HepG2 (cell line): Measurements from ENCODE around the gene CTF1. TPM values are rescaled to one million over a fixed set of nuclear protein-coding genes. Genes with fewer than 3 reads are reported as not detected.

Experiments
- ATAC-seq: fragments of 200-7000 bp; cut with Tn5 transposase; 3 replicates; pipeline ENCODE4 v1.9.1; 2020; ENCODE audit warnings: mild to moderate bottlenecking, moderate library complexity
- BruUV-seq: library from RNA; stranded (reverse); fragments of 400-500 nt; replicated peaks from 2 replicates; lab custom pipeline; 2021; lab: Mats Ljungman, UMichigan
- CTCF ChIA-PET: fragments of 300-600 bp; formaldehyde crosslinking; extraction: SDS; loops from one replicate; lab custom pipeline; 2021; ENCODE audit warnings: low total read pairs, inconsistent platforms, low intra/inter-chr PET ratio; lab: Yijun Ruan, JAX
- POLR2A ChIA-PET: fragments of 350-600 bp; sonication (Branson Sonifier 250); formaldehyde crosslinking; loops from one replicate; lab custom pipeline; 2020; ENCODE audit warnings: antibody characterized with exemption, inconsistent platforms; lab: Yijun Ruan, JAX
- DNase-seq: peaks from one replicate; pipeline ENCODE4 v3.0.0-alpha.2; 2015; ENCODE audit warnings: low spot score
- FAIRE-seq: peaks from 3 replicates; lab custom pipeline; 2011; peaks lifted over from hg19 to GRCh38; lab: Jason Lieb, UNC
- H2AFZ ChIP-seq: one replicate; pipeline ENCODE4 v1.6.1; 2011; ENCODE audit warnings: low read length, inconsistent platforms
- H3K27ac ChIP-seq: fragments of 300-600 bp; 3 replicates; pipeline ENCODE4 v1.8.0; 2011; ENCODE audit warnings: mixed run types, mild to moderate bottlenecking, mixed read lengths, low read length, inconsistent platforms; ENCODE audit not compliant: insufficient read depth; ENCODE audit errors: extremely low read length
- H3K27me3 ChIP-seq, 2 experiments: fragments of 200-600 bp in 1 of 2; 2 replicates in 1 of 2; 3 replicates in 1 of 2; pipeline versions ENCODE4 v1.6.0 to v1.8.0; 2011; ENCODE audit warnings: low read length in 2 of 2, mild to moderate bottlenecking in 2 of 2, moderate library complexity in 2 of 2, inconsistent platforms in 1 of 2; ENCODE audit not compliant: insufficient read depth in 2 of 2, control insufficient read depth in 1 of 2
- H3K36me3 ChIP-seq, 2 experiments: fragments of 200-600 bp in 1 of 2; replicated peaks in 1 of 2; 2 replicates in 1 of 2; 3 replicates in 1 of 2; pipeline versions ENCODE4 v1.5.1 to v1.8.0; 2011; ENCODE audit warnings: low read length in 2 of 2, inconsistent platforms in 1 of 2; ENCODE audit not compliant: insufficient read depth in 2 of 2, control insufficient read depth in 1 of 2
- H3K4me1 ChIP-seq: 2 replicates; pipeline ENCODE4 v1.5.1; 2012; ENCODE audit warnings: low read length, inconsistent platforms; ENCODE audit not compliant: insufficient read depth
- H3K4me2 ChIP-seq: 2 replicates; pipeline ENCODE4 v1.6.0; 2011; ENCODE audit warnings: low read depth, low read length, inconsistent platforms
- H3K4me3 ChIP-seq, 3 experiments: fragments of 200-600 bp in 1 of 3; sonication (generic), shearing (Covaris generic) in 1 of 3; replicated peaks in 1 of 3; 2 replicates each; pipeline ENCODE4 v1.5.1; 2011 to 2016; ENCODE audit warnings: low read length in 3 of 3, inconsistent platforms in 2 of 3, low read depth in 2 of 3, mild to moderate bottlenecking in 2 of 3, control low read depth in 1 of 3, mixed read lengths in 1 of 3; ENCODE audit not compliant: insufficient read depth in 1 of 3
- H3K79me2 ChIP-seq: one replicate; pipeline ENCODE4 v1.6.1; 2011; ENCODE audit warnings: low read length, inconsistent platforms; ENCODE audit not compliant: insufficient read depth
- H3K9ac ChIP-seq: 2 replicates; pipeline ENCODE4 v1.6.0; 2011; ENCODE audit warnings: mild to moderate bottlenecking, low read depth, low read length, inconsistent platforms; ENCODE audit not compliant: insufficient read depth
- H3K9me3 ChIP-seq: 2 replicates; pipeline ENCODE4 v1.5.1; 2012; ENCODE audit warnings: mild to moderate bottlenecking, low read length
- H4K20me1 ChIP-seq: 2 replicates; pipeline ENCODE4 v1.6.0; 2011; ENCODE audit warnings: inconsistent platforms, mild to moderate bottlenecking, low read length, moderate library complexity; ENCODE audit not compliant: insufficient read depth
- ZKSCAN1 ChIP-seq: fragments of 150-350 bp; IDR thresholded peaks from 2 replicates; pipeline ENCODE4 v1.6.1; 2014; ENCODE audit warnings: low read length
- ZNF768 ChIP-seq: sonication (generic); formaldehyde crosslinking; IDR thresholded peaks from 2 replicates; pipeline ENCODE4 v1.4.0; 2020; ENCODE audit warnings: missing genetic modification reagents
- WGBS: methylation state at CpG from one replicate; pipeline ENCODE4 v1.1.6; 2017; ENCODE audit warnings: low lambda C conversion rate; 5-methylcytosine and 5-hydroxymethylcytosine counted together
- in situ Hi-C: cut with HindIII; loops from 2 replicates; pipeline ENCODE4 v1.10.0; 2017; ENCODE audit warnings: low pct_unique_long_range_greater_than_20kb; ENCODE audit not compliant: extremely low pct_ligation_motif_present
- intact Hi-C: fragments of 100-400 bp; cut with micrococcal nuclease; formaldehyde crosslinking; loops from one replicate; pipeline ENCODE4 v1.10.0; 2022; ENCODE audit not compliant: unreplicated experiment
- polyA plus RNA-seq, 8 experiments: library from polyadenylated mRNA; depleted of rRNA in 3 of 8; stranded (reverse) in 7 of 8; unstranded in 1 of 8; fragments of >200 nt; fragmentation: Illumina TruSeq in 4 of 8; extraction: Trizol in 4 of 8; gene quantifications; 2 replicates each; pipeline versions ENCODE4 v1.2.1 to v1.2.3, GENCODE V29; 2011 to 2016; ENCODE audit warnings: low read depth in 4 of 8, missing spikeins in 1 of 8, mixed read lengths in 1 of 8; ENCODE audit not compliant: insufficient read depth in 1 of 8
- total RNA-seq, 5 experiments: library from RNA; depleted of rRNA; stranded (reverse); fragments of >200 nt; fragmentation: Illumina TruSeq; extraction: Trizol; gene quantifications; 2 replicates each; pipeline ENCODE4 v1.2.3, GENCODE V29; 2016; ENCODE audit warnings: low read depth in 1 of 5
- TF ChIP-seq, protein P1 (sequence below): sonication (generic); formaldehyde crosslinking; IDR thresholded peaks from 2 replicates; pipeline ENCODE4 v1.9.0; 2021; ENCODE audit warnings: mild to moderate bottlenecking, missing genetic modification reagents

CTF1 gene
- total and polyA plus RNA-seq, 2 of the 13 experiments (the other 11 are each of a cell fraction or from before 2014, with no cell fraction given): 0.13 to 1.8 TPM

DNA sequence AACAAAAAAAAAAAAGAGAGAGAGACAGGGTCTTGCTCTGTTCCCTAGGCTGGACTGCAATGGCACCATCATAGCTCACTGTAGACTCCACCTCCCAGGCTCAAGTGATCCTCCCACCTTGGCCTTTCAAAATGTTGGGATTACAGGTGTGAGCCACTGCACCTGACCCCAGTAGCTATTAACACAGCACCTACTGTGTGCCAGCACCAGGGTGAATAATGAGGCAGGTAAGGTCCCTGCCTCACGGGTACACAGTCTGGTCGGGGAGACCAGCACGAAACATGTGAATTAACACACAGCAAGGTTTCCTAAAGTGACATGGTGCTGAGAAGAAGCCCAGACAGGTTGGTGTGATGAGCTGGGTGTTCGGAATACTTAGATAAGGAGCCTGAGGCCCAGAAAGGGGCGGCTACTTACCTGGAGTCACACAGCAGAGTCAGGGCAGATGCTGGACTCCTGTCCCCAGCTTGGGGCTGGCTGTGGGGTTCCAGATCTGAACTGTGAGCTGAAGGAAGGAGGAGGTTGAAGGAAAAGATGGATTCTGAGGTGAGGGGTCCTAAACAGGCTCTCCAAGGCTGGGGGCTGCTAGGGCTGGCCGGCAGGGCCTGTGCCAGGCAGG is 16.5 kb downstream of the CTF1 start:
- H3K27me3 ChIP-seq: peaks cover 2 to 19% of the 10 kb centered on the region in 2 experiments; a peak in 4 of 5 replicates
- H3K4me3 ChIP-seq: no peak overlapping the region
- no peaks in the 10 kb centered on the region for H3K9me3 ChIP-seq
- in situ Hi-C loops: no loop called here
- BruUV-seq: no TSS peak
- no peaks in the 10 kb centered on the region for H4K20me1 ChIP-seq
- H3K4me2 ChIP-seq: no peak overlapping the region
- no peak overlapping the region for H3K9ac ChIP-seq
- peaks cover 8% of the 10 kb centered on the region; the same call in 1 of the 2 replicates for H3K4me1 ChIP-seq
- 28% methylated on average over 6 of the region's 6 CpGs for WGBS
- no peaks in the 10 kb centered on the region for H3K36me3 ChIP-seq
- ATAC-seq (peak; percentile 9), FAIRE-seq (no peak), DNase-seq (no peak)
- TF ChIP-seq ZNF768 (peak; percentile 90), ZKSCAN1 (peak; percentile 67; the same call in 1 of the 2 replicates)
- TF ChIP-seq, protein P1, sequence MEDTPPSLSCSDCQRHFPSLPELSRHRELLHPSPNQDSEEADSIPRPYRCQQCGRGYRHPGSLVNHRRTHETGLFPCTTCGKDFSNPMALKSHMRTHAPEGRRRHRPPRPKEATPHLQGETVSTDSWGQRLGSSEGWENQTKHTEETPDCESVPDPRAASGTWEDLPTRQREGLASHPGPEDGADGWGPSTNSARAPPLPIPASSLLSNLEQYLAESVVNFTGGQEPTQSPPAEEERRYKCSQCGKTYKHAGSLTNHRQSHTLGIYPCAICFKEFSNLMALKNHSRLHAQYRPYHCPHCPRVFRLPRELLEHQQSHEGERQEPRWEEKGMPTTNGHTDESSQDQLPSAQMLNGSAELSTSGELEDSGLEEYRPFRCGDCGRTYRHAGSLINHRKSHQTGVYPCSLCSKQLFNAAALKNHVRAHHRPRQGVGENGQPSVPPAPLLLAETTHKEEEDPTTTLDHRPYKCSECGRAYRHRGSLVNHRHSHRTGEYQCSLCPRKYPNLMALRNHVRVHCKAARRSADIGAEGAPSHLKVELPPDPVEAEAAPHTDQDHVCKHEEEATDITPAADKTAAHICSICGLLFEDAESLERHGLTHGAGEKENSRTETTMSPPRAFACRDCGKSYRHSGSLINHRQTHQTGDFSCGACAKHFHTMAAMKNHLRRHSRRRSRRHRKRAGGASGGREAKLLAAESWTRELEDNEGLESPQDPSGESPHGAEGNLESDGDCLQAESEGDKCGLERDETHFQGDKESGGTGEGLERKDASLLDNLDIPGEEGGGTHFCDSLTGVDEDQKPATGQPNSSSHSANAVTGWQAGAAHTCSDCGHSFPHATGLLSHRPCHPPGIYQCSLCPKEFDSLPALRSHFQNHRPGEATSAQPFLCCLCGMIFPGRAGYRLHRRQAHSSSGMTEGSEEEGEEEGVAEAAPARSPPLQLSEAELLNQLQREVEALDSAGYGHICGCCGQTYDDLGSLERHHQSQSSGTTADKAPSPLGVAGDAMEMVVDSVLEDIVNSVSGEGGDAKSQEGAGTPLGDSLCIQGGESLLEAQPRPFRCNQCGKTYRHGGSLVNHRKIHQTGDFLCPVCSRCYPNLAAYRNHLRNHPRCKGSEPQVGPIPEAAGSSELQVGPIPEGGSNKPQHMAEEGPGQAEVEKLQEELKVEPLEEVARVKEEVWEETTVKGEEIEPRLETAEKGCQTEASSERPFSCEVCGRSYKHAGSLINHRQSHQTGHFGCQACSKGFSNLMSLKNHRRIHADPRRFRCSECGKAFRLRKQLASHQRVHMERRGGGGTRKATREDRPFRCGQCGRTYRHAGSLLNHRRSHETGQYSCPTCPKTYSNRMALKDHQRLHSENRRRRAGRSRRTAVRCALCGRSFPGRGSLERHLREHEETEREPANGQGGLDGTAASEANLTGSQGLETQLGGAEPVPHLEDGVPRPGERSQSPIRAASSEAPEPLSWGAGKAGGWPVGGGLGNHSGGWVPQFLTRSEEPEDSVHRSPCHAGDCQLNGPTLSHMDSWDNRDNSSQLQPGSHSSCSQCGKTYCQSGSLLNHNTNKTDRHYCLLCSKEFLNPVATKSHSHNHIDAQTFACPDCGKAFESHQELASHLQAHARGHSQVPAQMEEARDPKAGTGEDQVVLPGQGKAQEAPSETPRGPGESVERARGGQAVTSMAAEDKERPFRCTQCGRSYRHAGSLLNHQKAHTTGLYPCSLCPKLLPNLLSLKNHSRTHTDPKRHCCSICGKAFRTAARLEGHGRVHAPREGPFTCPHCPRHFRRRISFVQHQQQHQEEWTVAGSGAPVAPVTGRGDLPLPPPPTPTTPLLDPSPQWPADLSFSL (CRISPR knock-in tag): no peak
- H2AFZ ChIP-seq: peak overlapping the region; percentile 12
- H3K79me2 ChIP-seq: no peaks in the 10 kb centered on the region
- ChIA-PET CTCF (no interaction called here), POLR2A (no interaction called here)
- intact Hi-C loops: no loop called here
- no peak overlapping the region for H3K27ac ChIP-seq
